Muscle of back (tissue), 11 donors: ENCODE measurements around the gene ATAD1. TPM values are rescaled to one million over a fixed set of nuclear protein-coding genes. Genes with fewer than 3 reads are reported as not detected.
A peak's percentile ranks its signal among the peaks of the same experiment; 100 is the strongest.

Experiments used
- DNase-seq, 3 donors: peaks; one replicate each; pipeline versions ENCODE4 v3.0.0 to v3.0.0-alpha.2; 2013
- polyA plus RNA-seq, 10 donors: library from polyadenylated mRNA; unstranded; fragments of 120-200 nt; gene quantifications; one replicate each; pipeline ENCODE4 v1.2.1, GENCODE V29; 2013; ENCODE audit not compliant: insufficient read length in 10 of 10

ATAD1 gene
- polyA plus RNA-seq, 10 donors, result 23.2 to 38.5 (median 30.8) TPM

DNA sequence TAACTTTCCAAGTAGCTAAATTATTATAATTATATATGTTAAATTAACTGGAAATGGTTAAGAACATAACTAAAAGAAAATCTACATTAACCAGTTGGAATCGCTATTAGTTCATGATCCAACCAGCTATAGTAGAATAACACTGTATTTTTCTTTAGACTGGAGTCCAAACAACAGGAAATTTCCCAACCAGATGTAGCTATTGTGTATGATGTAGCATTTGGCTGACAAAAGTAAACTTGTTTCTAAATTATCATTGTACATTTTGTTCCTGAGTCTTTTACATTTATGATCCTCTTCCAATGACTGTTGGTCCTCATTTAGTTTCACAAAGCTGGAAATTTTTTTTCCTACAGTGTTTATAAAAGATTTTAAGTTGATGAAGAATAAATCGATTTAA, 96.2 kb downstream of the ATAD1 start:
- no peak for DNase-seq

DNA sequence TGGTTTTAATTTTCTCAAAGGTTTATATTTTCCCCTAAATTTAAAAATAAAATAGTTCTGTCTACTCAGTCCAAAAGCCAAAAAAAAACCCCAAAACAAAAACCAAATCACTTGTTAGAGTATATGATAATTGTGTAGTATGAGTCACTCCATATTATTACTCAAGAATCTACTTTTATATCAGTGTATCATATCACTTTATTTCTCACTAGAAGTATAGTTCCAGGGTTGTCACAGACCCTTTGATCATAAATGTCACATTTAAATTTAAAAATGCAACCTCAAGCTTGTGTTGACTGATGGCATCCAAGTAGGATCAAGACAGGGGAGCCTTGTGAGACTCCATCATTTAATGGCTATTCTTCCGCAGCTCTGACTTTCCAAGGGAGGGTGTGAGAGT, 97.4 kb downstream of the ATAD1 start:
- no peak for DNase-seq

DNA sequence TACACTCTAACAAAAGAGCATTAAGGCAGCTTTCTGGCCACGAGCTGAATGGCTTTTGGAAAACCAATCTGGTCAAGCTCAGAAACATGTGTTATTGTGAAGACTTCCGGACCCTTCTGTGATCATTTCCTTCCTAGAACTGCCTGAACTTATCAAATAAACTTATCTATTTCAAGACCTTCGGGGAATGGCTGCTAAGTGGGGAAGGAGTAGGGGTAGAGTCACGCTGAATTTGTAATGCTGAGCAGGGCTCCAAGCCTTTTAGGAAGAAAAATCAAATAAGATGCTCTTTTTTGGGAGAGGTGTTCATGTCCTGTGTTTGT, 101.7 kb downstream of the ATAD1 start:
- DNase-seq, result no peak

DNA sequence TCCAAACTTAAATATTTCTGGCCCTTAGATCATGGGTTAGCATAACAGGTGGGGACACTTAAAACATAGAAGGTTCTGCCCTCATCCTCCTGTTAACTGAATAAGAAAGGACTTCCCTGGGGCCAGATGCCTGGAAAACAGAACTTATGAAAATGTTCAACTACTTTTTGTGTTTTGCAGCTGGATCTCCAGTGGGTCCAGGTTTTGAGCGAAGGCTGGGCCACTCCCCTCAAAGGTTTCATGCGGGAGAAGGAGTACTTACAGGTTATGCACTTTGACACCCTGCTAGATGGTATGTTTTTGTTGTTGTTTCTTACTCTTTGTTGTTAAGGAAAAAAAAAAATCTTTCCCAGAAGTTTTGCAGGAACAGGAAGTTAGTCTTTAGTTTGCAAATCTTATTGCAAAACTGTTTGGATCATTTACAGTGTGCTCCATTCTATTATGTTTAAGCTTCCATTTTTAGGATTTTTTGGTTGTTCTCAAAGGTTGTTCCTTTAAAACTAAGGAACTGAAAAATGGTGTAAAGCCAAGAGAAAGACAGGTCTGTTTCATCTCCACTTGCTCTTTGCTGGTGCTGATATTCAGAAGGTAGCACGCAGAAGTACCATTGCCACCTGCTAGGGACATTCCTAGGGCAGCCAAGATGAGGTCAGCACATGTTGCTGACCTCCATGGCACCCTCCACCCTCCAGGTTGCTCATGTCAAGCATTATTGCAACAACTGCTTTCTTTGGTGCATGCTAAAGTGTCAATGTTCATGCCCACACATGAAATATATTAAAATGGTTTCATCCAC, 102.3 kb downstream of the ATAD1 start:
- no peak for DNase-seq

DNA sequence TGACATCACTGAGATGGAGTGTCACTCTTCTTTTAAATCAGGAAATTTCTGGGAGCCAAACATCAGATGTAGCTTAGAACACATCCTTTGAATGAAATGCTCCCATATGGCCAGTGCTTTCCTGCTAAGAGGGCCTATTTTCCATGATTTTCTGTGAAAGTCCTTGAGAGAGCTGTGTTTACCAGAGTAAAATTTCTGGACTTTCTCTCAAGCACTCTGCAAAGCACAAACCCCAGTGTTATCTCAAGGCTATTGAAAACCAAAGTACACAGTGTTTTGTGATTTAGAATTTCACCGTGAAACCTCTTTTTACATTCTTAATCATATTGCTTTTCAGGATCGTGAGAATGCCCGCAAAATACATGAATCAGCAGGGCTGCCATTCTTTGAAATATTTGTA, 104.3 kb downstream of the ATAD1 start:
- DNase-seq, result no peak

DNA sequence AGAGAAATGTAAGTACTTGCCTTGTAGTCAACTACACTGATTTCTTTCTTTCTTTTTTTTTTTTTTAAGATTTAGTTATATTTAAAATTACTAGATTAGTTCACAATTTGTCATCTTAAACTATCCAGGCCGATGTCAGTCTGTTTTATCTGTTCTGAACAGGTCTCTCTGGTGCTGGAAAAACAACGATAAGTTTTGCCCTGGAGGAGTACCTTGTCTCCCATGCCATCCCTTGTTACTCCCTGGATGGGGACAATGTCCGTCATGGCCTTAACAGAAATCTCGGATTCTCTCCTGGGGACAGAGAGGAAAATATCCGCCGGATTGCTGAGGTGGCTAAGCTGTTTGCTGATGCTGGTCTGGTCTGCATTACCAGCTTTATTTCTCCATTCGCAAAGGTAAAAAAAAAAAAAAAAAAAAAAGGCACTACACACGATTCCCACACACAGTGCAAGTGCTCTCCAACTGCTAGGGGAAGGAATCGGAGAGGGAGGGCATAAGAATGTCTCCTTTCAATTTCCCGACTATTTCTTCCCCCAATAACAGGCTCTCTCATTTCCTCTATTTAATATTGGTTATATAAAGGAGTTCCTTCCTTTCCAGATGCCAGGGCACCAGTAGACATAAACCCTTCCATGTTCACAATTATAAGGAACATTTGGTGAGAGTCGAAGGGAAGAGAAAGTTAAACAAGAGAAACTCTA, 105.0 kb downstream of the ATAD1 start:
- no peak for DNase-seq

DNA sequence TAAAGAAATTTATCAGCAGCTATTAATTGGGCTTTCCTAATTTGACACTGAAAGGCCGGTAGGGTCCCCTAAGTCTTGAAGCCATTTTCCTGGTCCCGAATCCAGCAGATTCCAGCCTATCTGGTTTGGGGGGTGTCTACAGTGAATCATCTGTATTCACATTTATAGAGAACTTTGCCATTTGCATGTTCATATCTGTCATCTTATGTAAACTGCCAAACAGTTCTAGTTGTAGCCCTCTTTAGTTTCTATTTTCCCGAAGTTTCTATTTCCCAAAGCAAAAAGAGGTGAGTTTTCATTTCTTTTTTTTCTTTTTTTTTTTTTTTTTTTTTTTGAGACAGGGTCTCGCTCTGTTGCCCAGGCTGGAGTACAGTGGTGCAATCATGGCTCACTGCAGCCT, 110.8 kb downstream of the ATAD1 start:
- DNase-seq, result no peak

DNA sequence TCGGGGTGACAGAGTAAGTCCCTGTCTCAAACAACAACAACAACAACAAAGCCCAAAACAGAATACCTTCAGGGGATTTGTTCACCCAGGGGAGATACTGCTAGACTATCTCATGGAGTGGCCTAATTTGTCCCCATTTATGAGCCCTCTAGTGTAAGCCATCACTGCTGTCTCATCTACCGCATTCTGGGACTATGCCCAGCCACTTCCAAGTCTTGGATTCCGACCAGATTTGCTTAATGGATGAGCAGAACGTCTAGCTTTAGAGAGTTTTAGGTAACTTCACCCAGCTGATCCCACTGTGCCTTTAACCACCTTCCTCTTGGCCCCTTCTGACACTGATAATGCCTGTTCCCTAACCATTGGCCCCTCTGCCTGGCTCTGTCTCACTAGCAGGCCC, 111.3 kb downstream of the ATAD1 start:
- no peak for DNase-seq

DNA sequence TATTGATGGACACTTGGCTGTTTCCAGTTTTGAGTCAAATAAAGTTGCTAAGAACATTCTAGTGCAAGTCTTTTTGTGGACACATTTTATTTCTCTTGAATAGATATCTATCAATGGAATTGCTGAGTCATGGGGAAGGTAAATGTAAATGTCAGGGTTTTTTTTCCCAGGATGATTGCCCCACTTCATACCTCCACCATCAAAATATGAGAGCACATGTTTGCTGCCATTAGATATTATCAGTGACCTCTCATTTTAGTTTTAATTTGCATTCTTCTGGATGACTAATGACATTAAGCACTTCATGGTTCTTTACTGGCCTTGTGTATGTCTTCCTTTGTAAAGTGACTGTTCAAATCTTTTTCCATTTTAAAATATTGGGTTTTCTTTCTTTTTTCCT, 112.7 kb downstream of the ATAD1 start:
- peak in 1 of 3 donors; percentile 34 for DNase-seq

DNA sequence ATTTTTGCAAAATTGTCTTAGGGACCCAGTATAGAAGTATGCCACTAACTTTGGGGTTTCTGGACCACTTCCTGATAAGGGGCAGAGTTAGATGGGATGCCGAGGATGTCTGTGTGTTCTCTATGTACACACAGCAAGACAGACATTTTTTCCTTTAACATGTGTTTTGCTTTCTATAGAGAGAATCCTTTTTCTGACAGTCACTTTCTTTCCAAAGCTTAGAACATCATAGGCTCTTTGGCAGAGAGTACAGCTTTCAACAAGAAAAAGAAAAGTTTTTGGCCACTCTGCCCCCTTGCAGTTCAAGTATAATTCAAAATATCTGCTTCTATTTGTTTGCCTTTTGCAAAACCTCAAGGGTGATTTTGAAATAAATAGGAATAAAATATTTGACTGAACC, 114.3 kb downstream of the ATAD1 start:
- DNase-seq, result peak; percentile 34 to 63 (median 40)

DNA sequence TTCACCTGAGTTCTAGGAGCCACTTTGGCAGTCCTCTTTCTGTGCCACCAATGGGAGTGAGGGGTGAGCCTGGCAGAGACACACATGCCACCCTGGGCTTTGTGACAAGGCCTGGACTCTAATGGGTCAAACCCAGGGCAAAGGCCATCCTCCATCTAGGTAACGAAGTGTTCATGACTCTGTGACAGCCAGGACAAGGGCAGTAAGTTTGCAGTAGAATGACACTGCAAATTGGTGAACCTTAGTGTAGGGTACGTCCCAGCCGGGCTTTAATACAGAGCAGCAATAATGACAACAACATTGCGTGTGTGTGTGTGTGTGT, 115.1 kb downstream of the ATAD1 start:
- no peak for DNase-seq

DNA sequence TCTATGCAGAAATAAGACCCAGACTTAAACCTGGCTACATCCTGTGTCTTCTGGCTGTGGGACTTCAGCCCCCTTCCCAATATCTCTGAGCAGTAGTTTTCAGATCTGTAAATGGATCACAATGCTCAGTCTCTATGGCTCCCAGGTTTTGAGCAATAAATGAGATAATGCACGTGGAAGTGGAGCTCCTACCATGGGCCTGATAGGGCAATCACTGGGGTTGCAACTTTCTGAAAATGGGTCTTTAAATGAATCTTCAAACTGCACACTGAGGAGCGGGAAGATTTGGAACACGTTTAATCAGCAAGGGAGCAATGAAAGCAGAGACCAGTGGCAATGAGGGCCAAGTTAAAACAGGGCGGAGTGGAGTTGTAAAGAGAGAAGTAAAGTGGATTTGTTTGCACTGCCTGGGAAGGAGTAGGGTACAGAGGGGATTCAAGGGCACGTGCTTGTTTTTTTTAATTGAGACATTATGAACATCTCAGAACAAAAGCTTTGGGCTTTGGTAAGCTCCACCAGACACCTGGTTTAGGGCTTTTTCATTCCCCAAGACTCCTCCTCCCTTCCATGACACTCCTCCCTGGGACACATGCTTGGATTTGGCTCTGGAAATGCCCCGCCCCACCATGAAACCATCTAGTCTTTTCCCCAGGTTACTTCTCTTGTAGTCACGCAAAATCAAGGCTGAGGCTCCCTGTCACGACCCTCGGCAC, 115.6 kb downstream of the ATAD1 start:
- peak in 1 of 3 donors; percentile 22 for DNase-seq

Other genes starting within 250 kb of the ATAD1 start
- 10 to 100 TPM in 8 of 10 donors, 1 to 10 TPM in 2; 8.6 to 14.7 (median 12.5) TPM for gene PAPSS2, start 158.3 kb downstream of the ATAD1 start, polyA plus RNA-seq
- under 1 TPM; 0.24 to 0.44 (median 0.35) TPM for gene KLLN, start 45.3 kb upstream of the ATAD1 start, polyA plus RNA-seq
- 10 to 100 TPM; 40.3 to 59.1 (median 52.0) TPM for gene PTEN, start 45.4 kb upstream of the ATAD1 start, polyA plus RNA-seq